Tibial artery (tissue), 4 donors: ENCODE measurements around the gene PPBP.

Experiments used
- DNase-seq, 2 donors: peaks; one replicate each; pipeline ENCODE4 v3.0.0-alpha.2; 2019
- H3K27ac ChIP-seq, 2 donors: fragments of 200-600 bp; sonication (generic) in 1 of 2; 1 replicate in 1 of 2; 2 replicates in 1 of 2; pipeline ENCODE4 v1.5.1; 2018 to 2019; ENCODE audit warnings: mild to moderate bottlenecking in 1 of 2
- H3K27me3 ChIP-seq, 2 donors: fragments of 200-600 bp; sonication (generic) in 1 of 2; one replicate each; pipeline versions ENCODE4 v1.5.1 to v1.6.0; 2016 to 2019
- H3K36me3 ChIP-seq, 3 donors: fragments of 200-600 bp; sonication (generic) in 2 of 3; one replicate each; pipeline ENCODE4 v1.5.1; 2016 to 2019; ENCODE audit warnings: mild to moderate bottlenecking in 2 of 3
- H3K4me1 ChIP-seq, 4 donors: fragments of 200-600 bp; sonication (generic) in 2 of 4; 1 replicate in 3 of 4; 2 replicates in 1 of 4; pipeline ENCODE4 v1.5.1; 2016 to 2019
- H3K4me3 ChIP-seq, 2 donors: fragments of 200-600 bp; sonication (generic) in 1 of 2; 1 replicate in 1 of 2; 2 replicates in 1 of 2; pipeline ENCODE4 v1.5.1; 2018 to 2019; ENCODE audit warnings: mild to moderate bottlenecking in 2 of 2
- H3K9me3 ChIP-seq, 3 donors: fragments of 200-600 bp; sonication (generic) in 1 of 3; one replicate each; pipeline ENCODE4 v1.5.1; 2016 to 2019
- CTCF ChIP-seq, 2 experiments: fragments of 200-600 bp in 1 of 2; fragments of 450-650 bp in 1 of 2; IDR thresholded peaks; one replicate each; pipeline ENCODE4 v1.5.1; 2017 to 2019; ENCODE audit warnings: antibody characterized with exemption in 2 of 2, mild to moderate bottlenecking in 1 of 2, moderate library complexity in 1 of 2
- intact Hi-C: fragments of 100-400 bp; cut with DNase I; formaldehyde crosslinking; loops from one replicate; pipeline ENCODE4 v1.15.0; 2023; ENCODE audit warnings: low total_unique reads

Gene PPBP

GRCh38 chr4:73947239-73947985, 40.6 kb downstream of the PPBP start:
- H3K9me3 ChIP-seq, result no peaks in the 10 kb centered on the region
- TF ChIP-seq CTCF (IDR thresholded peaks at IDR 0.05), result no peak
- no peak for DNase-seq
- H3K27me3 ChIP-seq, result peaks cover 0 to 18% of the 10 kb centered on the region in 2 donors
- H3K36me3 ChIP-seq, result no peaks in the 10 kb centered on the region
- intact Hi-C loops, result no loop called here
- H3K27ac ChIP-seq, result no peak overlapping the region
- no peak overlapping the region for H3K4me3 ChIP-seq
- peaks cover 0 to 15% (median 10%) of the 10 kb centered on the region in 4 donors for H3K4me1 ChIP-seq

- no peak for TF ChIP-seq CTCF (IDR thresholded peaks at IDR 0.05)
- intact Hi-C loops, result no loop called here
Observed at GRCh38 chr4:73945674-73946449, 42.1 kb downstream of the PPBP start.

GRCh38 chr4:73945140-73945539, 42.9 kb downstream of the PPBP start:
- H3K36me3 ChIP-seq, result no peaks in the 10 kb centered on the region
- H3K27me3 ChIP-seq, result peaks cover 0 to 18% of the 10 kb centered on the region in 2 donors
- no peak for DNase-seq

More at GRCh38 chr4:73945674-73946449, 42.1 kb downstream of the PPBP start:
- Histone ChIP-seq H3K27me3 (peaks cover 0 to 18% of the 10 kb centered on the region in 2 donors), H3K4me1 (peaks cover 0 to 15% (median 10%) of the 10 kb centered on the region in 4 donors), H3K27ac (no peak overlapping the region), H3K4me3 (no peak overlapping the region), H3K9me3 (no peaks in the 10 kb centered on the region), H3K36me3 (no peaks in the 10 kb centered on the region)
- no peak for DNase-seq

GRCh38 chr4:73944061-73944875, 43.7 kb downstream of the PPBP start:
- TF ChIP-seq CTCF (IDR thresholded peaks at IDR 0.05), result no peak
- no peak for DNase-seq
- H3K4me1 ChIP-seq, result peaks cover 0 to 15% (median 10%) of the 10 kb centered on the region in 4 donors
- no peaks in the 10 kb centered on the region for H3K36me3 ChIP-seq
- H3K27me3 ChIP-seq, result peaks cover 0 to 18% of the 10 kb centered on the region in 2 donors
- intact Hi-C loops, result no loop called here
- no peaks in the 10 kb centered on the region for H3K9me3 ChIP-seq
- no peak overlapping the region for H3K27ac ChIP-seq
- H3K4me3 ChIP-seq, result peak overlapping the region; percentile 21 to 44

More at GRCh38 chr4:73945140-73945539, 42.9 kb downstream of the PPBP start:
- intact Hi-C loops, result no loop called here
- Histone ChIP-seq H3K4me1 (peaks cover 0 to 15% (median 10%) of the 10 kb centered on the region in 4 donors), H3K9me3 (no peaks in the 10 kb centered on the region), H3K4me3 (no peak overlapping the region), H3K27ac (no peak overlapping the region)
- TF ChIP-seq CTCF (IDR thresholded peaks at IDR 0.05), result no peak

GRCh38 chr4:73943555-73943954, 44.4 kb downstream of the PPBP start:
- H3K9me3 ChIP-seq, result no peaks in the 10 kb centered on the region
- TF ChIP-seq CTCF (IDR thresholded peaks at IDR 0.05), result no peak
- peaks cover 0 to 18% of the 10 kb centered on the region in 2 donors for H3K27me3 ChIP-seq
- intact Hi-C loops, result no loop called here
- no peak for DNase-seq
- no peak overlapping the region for H3K27ac ChIP-seq
- no peak overlapping the region for H3K4me3 ChIP-seq
- no peaks in the 10 kb centered on the region for H3K36me3 ChIP-seq
- H3K4me1 ChIP-seq, result peaks cover 0 to 12% (median 9%) of the 10 kb centered on the region in 4 donors
